GM12878 (cell line): ENCODE results near the gene FAM83D.

Experiments used
- CBX5 ChIP-seq: sonication (generic); IDR thresholded peaks from 2 replicates; pipeline ENCODE4 v1.6.1; 2016; ENCODE audit warnings: low read depth, moderate library complexity, mild to moderate bottlenecking, inconsistent platforms
- CREM ChIP-seq: IDR thresholded peaks from 2 replicates; pipeline ENCODE4 v1.6.1; 2014; ENCODE audit warnings: antibody characterized with exemption, low read depth
- GABPA ChIP-seq: IDR thresholded peaks from 2 replicates; pipeline ENCODE4 v1.6.1; 2014; ENCODE audit warnings: antibody characterized with exemption, low read depth, mild to moderate bottlenecking, inconsistent platforms
- NR2C2 ChIP-seq: IDR thresholded peaks from 2 replicates; pipeline ENCODE4 v1.6.1; 2011; ENCODE audit warnings: borderline replicate concordance, low read depth; ENCODE audit not compliant: control insufficient read depth, insufficient read length
- POLR2AphosphoS5 ChIP-seq: IDR thresholded peaks from 2 replicates; pipeline ENCODE4 v1.6.1; 2011; ENCODE audit warnings: mild to moderate bottlenecking, low read length, inconsistent platforms
- TF ChIP-seq, protein P1 (sequence below), 3 experiments: IDR thresholded peaks in 2 of 3; conservative IDR thresholded peaks in 1 of 3; 2 replicates each; pipeline ENCODE4 v1.5.1; 2011; ENCODE audit warnings: low read depth in 3 of 3, low read length in 3 of 3, mild to moderate bottlenecking in 3 of 3, control low read depth in 2 of 3, moderate library complexity in 2 of 3, inconsistent platforms in 1 of 3, mixed read lengths in 1 of 3; ENCODE audit not compliant: control insufficient read depth in 2 of 3, insufficient read depth in 1 of 3; ENCODE audit errors: extremely low read depth in 1 of 3
- TF ChIP-seq, protein P2 (sequence below): IDR thresholded peaks from 2 replicates; pipeline ENCODE4 v1.6.1; 2012; ENCODE audit warnings: low read depth, low read length, improper control_type of control experiment

DNA sequence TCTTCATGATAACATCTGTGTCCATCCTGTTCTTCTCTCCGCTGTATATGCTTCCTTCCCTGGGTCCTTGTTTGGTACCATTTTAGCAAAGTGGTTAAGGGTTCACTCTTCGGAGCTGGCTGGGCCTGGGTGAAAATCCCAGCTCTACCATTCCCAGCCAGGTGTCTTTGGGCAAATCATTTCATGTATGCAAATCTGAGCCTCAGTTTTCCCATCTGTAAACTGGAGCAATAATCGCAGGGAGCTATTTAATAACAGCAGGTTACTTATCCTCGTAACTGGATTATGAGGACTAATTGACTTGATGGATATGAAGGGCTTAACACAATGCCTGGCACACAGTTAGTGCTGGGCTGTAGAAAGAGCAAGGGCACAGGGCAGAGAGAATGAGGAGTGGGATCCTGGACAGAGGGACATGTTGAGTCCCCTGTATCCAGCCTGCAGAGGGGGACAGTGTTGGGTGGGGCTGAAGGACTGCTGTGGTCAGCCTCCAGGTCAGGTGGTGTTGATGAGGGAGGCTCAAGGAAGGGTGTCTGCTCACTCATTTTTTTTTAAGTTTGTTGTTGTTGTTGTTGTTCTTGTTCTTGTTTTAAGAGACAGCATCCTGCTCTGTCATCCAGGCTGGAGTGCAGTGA is 44.3 kb upstream of the FAM83D start:
- TF ChIP-seq, protein P1, sequence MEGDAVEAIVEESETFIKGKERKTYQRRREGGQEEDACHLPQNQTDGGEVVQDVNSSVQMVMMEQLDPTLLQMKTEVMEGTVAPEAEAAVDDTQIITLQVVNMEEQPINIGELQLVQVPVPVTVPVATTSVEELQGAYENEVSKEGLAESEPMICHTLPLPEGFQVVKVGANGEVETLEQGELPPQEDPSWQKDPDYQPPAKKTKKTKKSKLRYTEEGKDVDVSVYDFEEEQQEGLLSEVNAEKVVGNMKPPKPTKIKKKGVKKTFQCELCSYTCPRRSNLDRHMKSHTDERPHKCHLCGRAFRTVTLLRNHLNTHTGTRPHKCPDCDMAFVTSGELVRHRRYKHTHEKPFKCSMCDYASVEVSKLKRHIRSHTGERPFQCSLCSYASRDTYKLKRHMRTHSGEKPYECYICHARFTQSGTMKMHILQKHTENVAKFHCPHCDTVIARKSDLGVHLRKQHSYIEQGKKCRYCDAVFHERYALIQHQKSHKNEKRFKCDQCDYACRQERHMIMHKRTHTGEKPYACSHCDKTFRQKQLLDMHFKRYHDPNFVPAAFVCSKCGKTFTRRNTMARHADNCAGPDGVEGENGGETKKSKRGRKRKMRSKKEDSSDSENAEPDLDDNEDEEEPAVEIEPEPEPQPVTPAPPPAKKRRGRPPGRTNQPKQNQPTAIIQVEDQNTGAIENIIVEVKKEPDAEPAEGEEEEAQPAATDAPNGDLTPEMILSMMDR (IDR thresholded peaks at IDR 0.05 in 2 of 3, conservative IDR thresholded peaks at IDR 0.05 in 1 of 3; ENCODE audit: control insufficient read depth in 2 of 3, extremely low read depth in 1 of 3, insufficient read depth in 1 of 3, low read depth in 3 of 3, low read length in 3 of 3), result no peak
- TF ChIP-seq GABPA, result no peak
- TF ChIP-seq CBX5, result no peak
- no peak for TF ChIP-seq POLR2AphosphoS5
- TF ChIP-seq NR2C2, result no peak
- TF ChIP-seq CREM, result no peak
- TF ChIP-seq, protein P2, sequence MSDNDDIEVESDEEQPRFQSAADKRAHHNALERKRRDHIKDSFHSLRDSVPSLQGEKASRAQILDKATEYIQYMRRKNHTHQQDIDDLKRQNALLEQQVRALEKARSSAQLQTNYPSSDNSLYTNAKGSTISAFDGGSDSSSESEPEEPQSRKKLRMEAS, result no peak
